ENCODE measurements around the gene CTNNBL1.

The CTNNBL1 gene

GRCh38 chr20:37742131-37742530, 48.3 kb downstream of the CTNNBL1 start:
- no peak for DNase-seq

GRCh38 chr20:37744347-37744746, 50.5 kb downstream of the CTNNBL1 start:
- no peak for DNase-seq

- no peak for DNase-seq
Measured at GRCh38 chr20:37745553-37745952, 51.7 kb downstream of the CTNNBL1 start.

GRCh38 chr20:37748015-37748414, 54.2 kb downstream of the CTNNBL1 start:
- no peak for DNase-seq

- DNase-seq = no peak
Measured at GRCh38 chr20:37749218-37749617, 55.4 kb downstream of the CTNNBL1 start.

- DNase-seq = peak; percentile 71
Measured at GRCh38 chr20:37749620-37750403, 56.0 kb downstream of the CTNNBL1 start.

- no peak for DNase-seq
Measured at GRCh38 chr20:37755665-37756064, 61.8 kb downstream of the CTNNBL1 start.

- DNase-seq = no peak
Measured at GRCh38 chr20:37756234-37756633, 62.4 kb downstream of the CTNNBL1 start.

- no peak for DNase-seq
Measured at GRCh38 chr20:37757550-37757949, 63.7 kb downstream of the CTNNBL1 start.

GRCh38 chr20:37758332-37758731, 64.5 kb downstream of the CTNNBL1 start:
- no peak for DNase-seq

- no peak for DNase-seq
Measured at GRCh38 chr20:37759052-37759553, 65.3 kb downstream of the CTNNBL1 start.

- DNase-seq = no peak
Measured at GRCh38 chr20:37759761-37760209, 66.0 kb downstream of the CTNNBL1 start.

GRCh38 chr20:37760322-37760721, 66.5 kb downstream of the CTNNBL1 start:
- DNase-seq = no peak

- DNase-seq = no peak
Measured at GRCh38 chr20:37762716-37763485, 69.1 kb downstream of the CTNNBL1 start.

- no peak for DNase-seq
Measured at GRCh38 chr20:37764333-37764935, 70.6 kb downstream of the CTNNBL1 start.

- DNase-seq = no peak
Measured at GRCh38 chr20:37770908-37771307, 77.1 kb downstream of the CTNNBL1 start.

GRCh38 chr20:37773291-37773826, 79.5 kb downstream of the CTNNBL1 start:
- DNase-seq = no peak

- DNase-seq = no peak
Measured at GRCh38 chr20:37774156-37774555, 80.3 kb downstream of the CTNNBL1 start.

- DNase-seq = no peak
Measured at GRCh38 chr20:37775200-37775599, 81.4 kb downstream of the CTNNBL1 start.

- DNase-seq = no peak
Measured at GRCh38 chr20:37776049-37776448, 82.2 kb downstream of the CTNNBL1 start.

GRCh38 chr20:37776526-37776925, 82.7 kb downstream of the CTNNBL1 start:
- no peak for DNase-seq

- no peak for DNase-seq
Measured at GRCh38 chr20:37777012-37777950, 83.5 kb downstream of the CTNNBL1 start.

Data from DMS79 (cell line).